Type B pancreatic cell (in vitro differentiated cells): Measurements from ENCODE around the gene IGHMBP2. TPM values are rescaled to one million over a fixed set of nuclear protein-coding genes. Genes with fewer than 3 reads are reported as not detected.

Experiments
- DNase-seq: peaks from one replicate; pipeline ENCODE4 v3.0.0; 2021; ENCODE audit warnings: mixed read lengths; ENCODE audit not compliant: unreplicated experiment; ENCODE audit errors: extremely low spot score
- H3K27ac Mint-ChIP-seq: 2 replicates; pipeline ENCODE4 v1.8.0; 2021; ENCODE audit warnings: mild to moderate bottlenecking, mixed read lengths
- H3K27me3 Mint-ChIP-seq: 2 replicates; pipeline ENCODE4 v1.8.0; 2021; ENCODE audit warnings: mixed read lengths
- H3K36me3 Mint-ChIP-seq: 2 replicates; pipeline ENCODE4 v1.8.0; 2021; ENCODE audit warnings: mixed read lengths
- H3K4me1 Mint-ChIP-seq: one replicate; pipeline ENCODE4 v1.8.0; 2021; ENCODE audit warnings: mixed read lengths; ENCODE audit not compliant: unreplicated experiment
- H3K4me3 Mint-ChIP-seq: 2 replicates; pipeline ENCODE4 v1.8.0; 2021; ENCODE audit warnings: mild to moderate bottlenecking, mixed read lengths
- H3K9me3 Mint-ChIP-seq: 2 replicates; pipeline ENCODE4 v1.8.0; 2021; ENCODE audit warnings: mixed read lengths
- total RNA-seq: library from RNA; stranded (reverse); gene quantifications from 2 replicates; pipeline ENCODE4 v1.2.1, GENCODE V29; 2021; ENCODE audit warnings: low replicate concordance
- TF ChIP-seq, protein P1 (sequence below): fragments of 200-600 bp; sonication (generic); conservative IDR thresholded peaks from 2 replicates; pipeline ENCODE4 v1.5.0; 2021; ENCODE audit warnings: antibody characterized with exemption, mild to moderate bottlenecking

IGHMBP2 gene
- total RNA-seq, 1 donor from 2014 or later: 28.8 TPM

- DNase-seq: no peak
- TF ChIP-seq, protein P1, sequence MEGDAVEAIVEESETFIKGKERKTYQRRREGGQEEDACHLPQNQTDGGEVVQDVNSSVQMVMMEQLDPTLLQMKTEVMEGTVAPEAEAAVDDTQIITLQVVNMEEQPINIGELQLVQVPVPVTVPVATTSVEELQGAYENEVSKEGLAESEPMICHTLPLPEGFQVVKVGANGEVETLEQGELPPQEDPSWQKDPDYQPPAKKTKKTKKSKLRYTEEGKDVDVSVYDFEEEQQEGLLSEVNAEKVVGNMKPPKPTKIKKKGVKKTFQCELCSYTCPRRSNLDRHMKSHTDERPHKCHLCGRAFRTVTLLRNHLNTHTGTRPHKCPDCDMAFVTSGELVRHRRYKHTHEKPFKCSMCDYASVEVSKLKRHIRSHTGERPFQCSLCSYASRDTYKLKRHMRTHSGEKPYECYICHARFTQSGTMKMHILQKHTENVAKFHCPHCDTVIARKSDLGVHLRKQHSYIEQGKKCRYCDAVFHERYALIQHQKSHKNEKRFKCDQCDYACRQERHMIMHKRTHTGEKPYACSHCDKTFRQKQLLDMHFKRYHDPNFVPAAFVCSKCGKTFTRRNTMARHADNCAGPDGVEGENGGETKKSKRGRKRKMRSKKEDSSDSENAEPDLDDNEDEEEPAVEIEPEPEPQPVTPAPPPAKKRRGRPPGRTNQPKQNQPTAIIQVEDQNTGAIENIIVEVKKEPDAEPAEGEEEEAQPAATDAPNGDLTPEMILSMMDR: no peak
- H3K9me3 Mint-ChIP-seq: no peaks in the 10 kb centered on the region
- no peak overlapping the region for H3K4me3 Mint-ChIP-seq
- no peaks in the 10 kb centered on the region for H3K4me1 Mint-ChIP-seq
- H3K27ac Mint-ChIP-seq: no peak overlapping the region
- H3K27me3 Mint-ChIP-seq: no peaks in the 10 kb centered on the region
- H3K36me3 Mint-ChIP-seq: no peaks in the 10 kb centered on the region
Observed at GRCh38 chr11:68954836-68955606, 51.3 kb downstream of the IGHMBP2 start.

- no peaks in the 10 kb centered on the region for H3K9me3 Mint-ChIP-seq
- TF ChIP-seq, protein P1: no peak
- no peaks in the 10 kb centered on the region for H3K27me3 Mint-ChIP-seq
- DNase-seq: no peak
- H3K27ac Mint-ChIP-seq: no peak overlapping the region
- no peaks in the 10 kb centered on the region for H3K36me3 Mint-ChIP-seq
- no peak overlapping the region for H3K4me3 Mint-ChIP-seq
- H3K4me1 Mint-ChIP-seq: no peaks in the 10 kb centered on the region
Observed at GRCh38 chr11:68955607-68955958, 51.9 kb downstream of the IGHMBP2 start.

DNA sequence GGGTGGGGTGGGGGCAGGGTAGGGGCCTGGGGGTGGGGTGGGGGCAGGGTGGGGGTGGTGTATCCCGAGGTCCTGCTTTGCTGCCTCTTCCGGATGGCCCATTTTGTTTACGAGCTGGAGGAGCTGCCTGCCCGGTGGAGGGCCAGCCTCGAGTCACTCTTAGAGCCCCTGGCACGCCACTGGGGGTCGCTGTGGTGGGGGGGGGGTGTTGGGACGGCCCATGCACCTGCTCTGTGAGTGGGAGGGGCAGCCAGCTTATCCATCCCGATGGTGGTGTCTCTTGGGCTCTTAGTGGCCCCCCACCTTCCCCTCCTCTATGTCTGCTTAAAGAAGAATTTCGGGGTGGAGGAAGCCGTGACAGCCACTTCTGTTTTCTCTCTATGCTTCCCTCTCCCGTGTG, 52.5 kb downstream of the IGHMBP2 start:
- no peaks in the 10 kb centered on the region for H3K36me3 Mint-ChIP-seq
- H3K27me3 Mint-ChIP-seq: no peaks in the 10 kb centered on the region
- TF ChIP-seq, protein P1: peak; percentile 47
- DNase-seq: no peak
- no peak overlapping the region for H3K27ac Mint-ChIP-seq
- no peaks in the 10 kb centered on the region for H3K9me3 Mint-ChIP-seq
- H3K4me1 Mint-ChIP-seq: no peaks in the 10 kb centered on the region
- no peak overlapping the region for H3K4me3 Mint-ChIP-seq

- TF ChIP-seq, protein P1: peak; percentile 1
- no peaks in the 10 kb centered on the region for H3K9me3 Mint-ChIP-seq
- no peak overlapping the region for H3K4me3 Mint-ChIP-seq
- H3K27ac Mint-ChIP-seq: no peak overlapping the region
- no peaks in the 10 kb centered on the region for H3K36me3 Mint-ChIP-seq
- no peaks in the 10 kb centered on the region for H3K27me3 Mint-ChIP-seq
- DNase-seq: no peak
- H3K4me1 Mint-ChIP-seq: no peaks in the 10 kb centered on the region
Observed at GRCh38 chr11:68956547-68957254, 53.0 kb downstream of the IGHMBP2 start.

DNA sequence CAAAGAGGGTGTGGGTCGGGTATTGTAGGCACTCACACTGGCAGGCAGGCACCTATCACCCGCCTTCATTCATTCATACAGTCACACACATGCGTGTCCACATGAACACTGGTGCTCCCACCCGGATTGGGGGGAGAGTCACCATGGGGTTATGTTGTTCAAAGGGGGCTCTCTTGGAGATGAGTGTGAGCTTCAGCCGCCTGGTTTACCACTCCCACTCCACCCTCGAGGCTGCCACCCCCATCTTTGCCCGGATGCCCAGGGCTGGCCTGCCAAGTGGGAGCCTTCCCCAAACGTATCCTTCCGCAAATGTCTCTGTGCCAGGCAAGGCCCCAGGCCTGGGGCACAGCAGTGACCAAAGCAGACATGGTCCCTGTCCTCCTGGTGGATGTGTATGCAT, 54.5 kb downstream of the IGHMBP2 start:
- H3K4me1 Mint-ChIP-seq: no peaks in the 10 kb centered on the region
- no peaks in the 10 kb centered on the region for H3K36me3 Mint-ChIP-seq
- no peaks in the 10 kb centered on the region for H3K27me3 Mint-ChIP-seq
- no peak for DNase-seq
- TF ChIP-seq, protein P1: no peak
- H3K27ac Mint-ChIP-seq: no peak overlapping the region
- H3K4me3 Mint-ChIP-seq: no peak overlapping the region
- no peaks in the 10 kb centered on the region for H3K9me3 Mint-ChIP-seq
